ENCODE results near the gene FGL2.

FGL2 gene, protein sequence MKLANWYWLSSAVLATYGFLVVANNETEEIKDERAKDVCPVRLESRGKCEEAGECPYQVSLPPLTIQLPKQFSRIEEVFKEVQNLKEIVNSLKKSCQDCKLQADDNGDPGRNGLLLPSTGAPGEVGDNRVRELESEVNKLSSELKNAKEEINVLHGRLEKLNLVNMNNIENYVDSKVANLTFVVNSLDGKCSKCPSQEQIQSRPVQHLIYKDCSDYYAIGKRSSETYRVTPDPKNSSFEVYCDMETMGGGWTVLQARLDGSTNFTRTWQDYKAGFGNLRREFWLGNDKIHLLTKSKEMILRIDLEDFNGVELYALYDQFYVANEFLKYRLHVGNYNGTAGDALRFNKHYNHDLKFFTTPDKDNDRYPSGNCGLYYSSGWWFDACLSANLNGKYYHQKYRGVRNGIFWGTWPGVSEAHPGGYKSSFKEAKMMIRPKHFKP

DNA sequence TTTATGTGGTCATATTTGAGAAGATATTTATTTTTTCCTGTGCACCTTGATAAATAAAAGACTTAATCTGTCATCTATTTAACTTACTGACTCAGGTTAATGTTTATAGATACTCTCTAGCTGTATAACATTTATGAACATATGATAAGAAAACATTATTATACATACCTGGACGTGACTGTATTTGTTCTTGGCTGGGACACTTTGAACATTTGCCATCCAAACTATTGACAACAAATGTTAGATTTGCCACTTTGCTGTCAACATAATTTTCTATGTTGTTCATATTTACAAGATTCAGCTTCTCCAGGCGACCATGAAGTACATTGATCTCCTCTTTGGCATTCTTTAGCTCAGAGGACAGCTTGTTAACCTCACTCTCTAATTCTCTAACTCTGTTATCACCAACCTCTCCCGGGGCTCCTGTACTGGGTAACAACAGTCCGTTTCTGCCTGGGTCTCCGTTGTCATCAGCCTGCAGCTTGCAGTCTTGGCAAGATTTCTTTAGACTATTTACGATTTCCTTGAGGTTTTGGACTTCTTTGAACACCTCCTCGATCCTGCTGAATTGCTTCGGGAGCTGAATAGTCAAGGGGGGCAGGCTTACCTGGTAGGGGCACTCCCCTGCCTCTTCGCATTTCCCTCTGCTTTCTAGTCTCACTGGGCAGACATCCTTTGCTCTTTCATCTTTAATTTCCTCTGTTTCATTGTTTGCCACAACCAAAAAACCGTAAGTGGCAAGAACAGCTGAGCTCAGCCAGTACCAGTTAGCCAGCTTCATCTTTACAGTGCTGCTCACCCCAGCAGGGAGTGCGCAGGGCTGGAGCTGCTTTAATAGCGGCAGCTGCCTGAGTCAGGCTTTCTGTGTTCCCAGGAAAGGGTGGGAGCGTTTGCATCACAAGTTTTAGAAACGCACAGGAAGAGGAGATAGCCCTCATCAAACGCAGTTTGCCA, at the start of gene FGL2:
TSS of gene FGL2 (minus strand) at position 807 of the 954 bp plus-strand sequence. CDS start at position 781, 26 bp downstream.
- Histone ChIP-seq H3K4me3 (ENCODE audit: low read length) (peak within 1 kb of the TSS; percentile 60), H3K4me1 (ENCODE audit: control insufficient read depth, insufficient read depth, low read length) (no peaks in the 10 kb centered on the region), H3K27me3 (ENCODE audit: control insufficient read depth, insufficient read depth, low read length) (no peaks in the 10 kb centered on the region), H3K27ac (ENCODE audit: low read depth, low read length) (peak within 1 kb of the TSS; percentile 76), H3K9ac (ENCODE audit: low read length) (peak within 1 kb of the TSS; percentile 25), H3K36me3 (ENCODE audit: control insufficient read depth, insufficient read depth, low read length) (no peaks in the 10 kb centered on the region)

DNA sequence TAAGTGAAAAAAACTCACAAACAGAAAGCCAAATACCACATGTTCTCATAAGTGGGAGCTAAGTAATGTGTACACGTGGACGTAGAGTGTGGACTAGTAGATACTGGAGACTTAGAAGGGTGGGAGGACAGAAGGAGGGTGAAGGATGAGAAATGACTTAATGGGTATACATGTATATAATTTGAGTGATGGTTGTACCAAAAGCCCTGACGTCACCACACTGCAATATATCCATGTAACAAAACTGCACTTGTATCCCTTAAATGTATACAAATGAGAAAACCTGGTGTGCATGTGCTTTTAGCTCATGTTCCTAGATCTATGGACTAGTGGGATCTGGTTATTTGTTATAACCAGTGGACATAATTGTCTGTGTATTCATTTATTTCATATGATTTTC, 48.5 kb upstream of the FGL2 start:
- H3K27me3 ChIP-seq (ENCODE audit: control insufficient read depth, insufficient read depth, low read length), result no peaks in the 10 kb centered on the region
- H3K4me1 ChIP-seq (ENCODE audit: control insufficient read depth, insufficient read depth, low read length), result peaks cover 14% of the 10 kb centered on the region
- no peak overlapping the region for H3K9ac ChIP-seq (ENCODE audit: low read length)
- no peak overlapping the region for H3K27ac ChIP-seq (ENCODE audit: low read depth, low read length)
- H3K4me3 ChIP-seq (ENCODE audit: low read length), result no peak overlapping the region
- no peaks in the 10 kb centered on the region for H3K36me3 ChIP-seq (ENCODE audit: control insufficient read depth, insufficient read depth, low read length)

DNA sequence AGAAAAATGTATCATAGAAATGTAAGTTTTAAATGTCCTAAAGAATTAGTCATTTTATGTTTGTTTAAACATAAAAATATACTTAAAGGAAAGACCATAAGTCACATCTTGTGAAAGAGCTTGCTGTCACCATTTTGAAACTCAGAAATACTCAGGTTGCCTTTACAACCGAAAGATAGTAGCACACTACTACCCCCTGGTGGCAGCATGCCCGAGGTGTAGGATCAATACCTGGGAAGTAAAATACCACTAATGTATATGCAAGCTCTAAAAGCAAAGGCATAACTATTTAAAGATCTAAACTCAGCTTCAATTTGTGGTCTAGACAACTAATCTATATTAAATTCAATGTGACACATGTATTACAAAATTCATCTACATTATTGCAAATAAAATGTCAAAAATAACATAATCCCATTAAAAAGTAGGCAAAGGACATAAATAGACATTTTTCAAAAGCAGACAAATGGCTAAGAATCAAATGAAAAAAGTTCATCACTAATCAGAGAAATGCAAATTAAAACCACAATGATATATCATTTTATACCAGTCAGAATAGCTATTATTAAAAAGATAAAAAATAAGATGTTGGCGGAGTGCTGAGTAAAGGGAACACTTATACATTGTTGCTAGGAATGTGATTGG, 47.7 kb upstream of the FGL2 start:
- H3K4me3 ChIP-seq (ENCODE audit: low read length), result no peak overlapping the region
- H3K36me3 ChIP-seq (ENCODE audit: control insufficient read depth, insufficient read depth, low read length), result no peaks in the 10 kb centered on the region
- no peak overlapping the region for H3K27ac ChIP-seq (ENCODE audit: low read depth, low read length)
- H3K27me3 ChIP-seq (ENCODE audit: control insufficient read depth, insufficient read depth, low read length), result no peaks in the 10 kb centered on the region
- peaks cover 22% of the 10 kb centered on the region for H3K4me1 ChIP-seq (ENCODE audit: control insufficient read depth, insufficient read depth, low read length)
- H3K9ac ChIP-seq (ENCODE audit: low read length), result no peak overlapping the region

DNA sequence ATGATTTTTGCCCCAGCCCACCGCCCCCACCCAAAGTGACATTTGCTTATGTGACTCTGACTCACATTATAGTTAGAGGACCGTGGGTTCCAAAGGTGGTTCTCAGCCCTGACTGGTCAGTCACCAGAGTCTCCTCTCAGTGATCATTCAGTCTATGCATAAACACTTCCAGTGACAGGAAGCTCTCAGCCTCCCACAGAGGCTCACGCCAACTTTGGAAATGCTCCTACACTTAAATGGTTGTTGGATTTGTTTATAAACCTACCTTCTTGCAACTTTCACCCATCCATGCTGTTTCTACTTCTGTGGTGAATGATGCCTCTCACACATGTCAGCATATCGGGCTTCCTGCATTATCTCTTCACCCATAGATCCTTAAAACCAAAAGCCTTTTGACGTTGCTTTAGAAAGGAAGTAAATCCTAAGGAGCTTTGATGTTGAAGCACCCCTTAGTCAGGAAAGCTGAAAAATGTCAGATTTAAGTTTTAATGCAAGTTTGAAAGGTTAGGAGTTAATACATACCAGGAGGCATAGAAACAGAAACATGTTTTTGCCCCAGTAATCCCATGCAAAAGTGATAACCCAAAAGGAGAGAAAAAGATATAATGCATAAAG, 46.5 kb upstream of the FGL2 start:
- Histone ChIP-seq H3K27me3 (ENCODE audit: control insufficient read depth, insufficient read depth, low read length) (no peaks in the 10 kb centered on the region), H3K9ac (ENCODE audit: low read length) (no peak overlapping the region), H3K4me1 (ENCODE audit: control insufficient read depth, insufficient read depth, low read length) (peaks cover 28% of the 10 kb centered on the region), H3K27ac (ENCODE audit: low read depth, low read length) (no peak overlapping the region), H3K4me3 (ENCODE audit: low read length) (no peak overlapping the region), H3K36me3 (ENCODE audit: control insufficient read depth, insufficient read depth, low read length) (no peaks in the 10 kb centered on the region)

DNA sequence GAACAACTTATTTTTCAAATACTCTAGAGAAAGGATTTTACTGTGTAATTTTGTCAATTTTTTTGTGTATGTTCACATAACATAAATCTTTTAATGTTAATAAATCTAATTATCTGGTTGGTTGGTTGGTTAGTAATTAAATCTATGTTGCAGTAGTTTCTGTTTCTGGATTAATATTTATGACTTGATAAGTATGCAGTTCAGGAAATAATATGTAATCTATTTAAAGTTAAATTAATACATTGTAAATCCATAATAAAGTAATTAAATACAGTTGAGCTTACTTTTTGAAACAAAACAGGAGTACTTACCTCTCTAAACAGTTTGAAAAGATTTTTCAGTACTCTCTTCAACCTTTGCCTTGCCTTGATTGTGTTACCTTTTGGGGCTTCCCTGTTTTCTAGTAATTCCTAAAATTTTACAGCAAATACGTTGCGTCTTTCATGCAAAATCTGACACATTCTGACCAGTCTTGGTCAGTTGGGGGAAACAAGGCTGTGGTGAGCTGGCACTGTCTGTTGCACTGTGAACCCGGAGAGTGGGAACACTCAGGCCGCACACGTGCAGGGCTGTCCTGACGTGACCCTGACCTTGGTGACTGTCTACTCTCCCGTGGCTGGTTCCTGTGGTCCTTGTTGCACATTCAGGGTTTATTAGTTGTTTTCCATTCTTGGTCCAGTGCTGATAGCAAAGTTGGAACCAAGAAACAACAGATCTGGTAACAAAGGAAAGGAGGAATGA, 45.6 kb upstream of the FGL2 start:
- no peaks in the 10 kb centered on the region for H3K36me3 ChIP-seq (ENCODE audit: control insufficient read depth, insufficient read depth, low read length)
- H3K4me1 ChIP-seq (ENCODE audit: control insufficient read depth, insufficient read depth, low read length), result peaks cover 28% of the 10 kb centered on the region
- H3K4me3 ChIP-seq (ENCODE audit: low read length), result no peak overlapping the region
- H3K9ac ChIP-seq (ENCODE audit: low read length), result no peak overlapping the region
- H3K27ac ChIP-seq (ENCODE audit: low read depth, low read length), result no peak overlapping the region
- H3K27me3 ChIP-seq (ENCODE audit: control insufficient read depth, insufficient read depth, low read length), result no peaks in the 10 kb centered on the region

DNA sequence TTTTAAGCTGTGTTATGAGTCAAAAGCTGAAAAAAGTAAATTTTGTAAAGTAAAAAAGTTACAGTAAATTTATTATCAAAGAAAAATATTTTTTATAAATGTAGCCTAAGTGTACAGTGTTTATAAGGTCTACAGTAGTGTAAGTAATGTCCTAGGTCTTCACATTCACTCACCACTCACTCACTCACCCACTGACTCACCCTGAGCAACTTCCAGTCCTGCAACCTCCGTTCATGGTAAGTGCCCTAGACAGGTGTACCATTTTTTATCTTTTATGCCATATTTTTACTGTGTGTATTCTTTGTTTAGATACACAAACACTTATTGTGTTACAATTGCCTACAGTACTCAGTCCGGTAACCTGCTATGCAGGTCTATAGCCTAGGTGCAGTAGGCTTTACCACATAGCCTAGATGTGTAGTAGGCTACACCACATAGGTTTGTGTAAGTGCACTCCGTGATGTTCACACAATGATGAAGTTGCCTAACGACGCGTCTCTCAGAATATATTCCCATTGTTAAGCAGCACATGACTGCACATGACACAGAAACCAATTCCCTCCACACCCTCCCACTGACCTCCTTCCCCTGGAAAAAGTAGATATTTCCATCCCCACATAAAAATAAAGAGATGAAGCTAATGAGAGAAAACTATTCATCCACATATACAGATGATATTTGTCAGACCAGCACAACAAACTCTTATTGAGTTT, 44.8 kb upstream of the FGL2 start:
- H3K4me3 ChIP-seq (ENCODE audit: low read length), result no peak overlapping the region
- H3K27ac ChIP-seq (ENCODE audit: low read depth, low read length), result peak overlapping the region; percentile 37
- H3K9ac ChIP-seq (ENCODE audit: low read length), result no peak overlapping the region
- H3K4me1 ChIP-seq (ENCODE audit: control insufficient read depth, insufficient read depth, low read length), result peaks cover 28% of the 10 kb centered on the region
- H3K36me3 ChIP-seq (ENCODE audit: control insufficient read depth, insufficient read depth, low read length), result no peaks in the 10 kb centered on the region
- no peaks in the 10 kb centered on the region for H3K27me3 ChIP-seq (ENCODE audit: control insufficient read depth, insufficient read depth, low read length)

DNA sequence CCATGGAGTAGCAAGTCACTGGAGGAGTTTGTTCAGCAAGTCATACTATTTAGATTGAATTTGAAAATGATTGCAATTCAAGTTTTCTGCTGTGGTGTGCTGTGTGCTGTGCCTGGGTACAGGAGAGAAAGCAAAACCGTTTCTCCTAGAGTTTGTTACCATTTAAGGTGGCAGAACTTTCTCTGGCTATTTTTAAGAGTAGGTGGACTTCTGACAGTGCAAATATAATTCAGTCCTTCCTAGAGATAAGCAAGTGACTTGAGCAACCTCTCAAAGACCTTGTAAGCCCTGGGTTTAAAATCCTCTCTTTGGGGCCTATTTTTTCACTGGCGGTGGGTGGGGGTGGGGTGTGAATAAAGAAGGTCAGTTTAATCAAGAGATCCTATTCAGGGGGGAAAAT, 42.9 kb upstream of the FGL2 start:
- Histone ChIP-seq H3K4me3 (ENCODE audit: low read length) (no peak overlapping the region), H3K36me3 (ENCODE audit: control insufficient read depth, insufficient read depth, low read length) (no peaks in the 10 kb centered on the region), H3K27me3 (ENCODE audit: control insufficient read depth, insufficient read depth, low read length) (no peaks in the 10 kb centered on the region), H3K4me1 (ENCODE audit: control insufficient read depth, insufficient read depth, low read length) (peaks cover 31% of the 10 kb centered on the region), H3K27ac (ENCODE audit: low read depth, low read length) (peak overlapping the region; percentile 87), H3K9ac (ENCODE audit: low read length) (no peak overlapping the region)

DNA sequence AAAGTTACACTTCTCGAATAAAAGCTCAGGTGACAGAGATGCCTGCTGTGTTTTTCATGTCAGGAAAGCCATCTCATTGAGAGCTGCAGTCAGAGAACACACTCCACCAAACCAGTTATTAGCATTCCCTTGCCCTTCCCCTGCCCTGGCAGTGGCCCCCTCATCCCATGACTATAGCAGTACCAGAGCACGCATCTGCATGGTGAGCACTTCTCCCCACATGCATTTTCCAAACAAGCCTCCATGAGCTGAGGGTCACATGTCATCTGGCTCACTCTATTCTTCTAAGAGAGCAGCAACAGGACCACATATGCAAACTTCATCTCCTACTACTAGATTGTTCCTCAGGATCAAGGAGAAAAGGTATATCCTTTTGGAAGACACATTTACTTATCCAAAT, 42.4 kb upstream of the FGL2 start:
- peaks cover 31% of the 10 kb centered on the region for H3K4me1 ChIP-seq (ENCODE audit: control insufficient read depth, insufficient read depth, low read length)
- H3K27me3 ChIP-seq (ENCODE audit: control insufficient read depth, insufficient read depth, low read length), result no peaks in the 10 kb centered on the region
- no peak overlapping the region for H3K4me3 ChIP-seq (ENCODE audit: low read length)
- H3K36me3 ChIP-seq (ENCODE audit: control insufficient read depth, insufficient read depth, low read length), result no peaks in the 10 kb centered on the region
- H3K27ac ChIP-seq (ENCODE audit: low read depth, low read length), result peak overlapping the region; percentile 87
- H3K9ac ChIP-seq (ENCODE audit: low read length), result no peak overlapping the region

DNA sequence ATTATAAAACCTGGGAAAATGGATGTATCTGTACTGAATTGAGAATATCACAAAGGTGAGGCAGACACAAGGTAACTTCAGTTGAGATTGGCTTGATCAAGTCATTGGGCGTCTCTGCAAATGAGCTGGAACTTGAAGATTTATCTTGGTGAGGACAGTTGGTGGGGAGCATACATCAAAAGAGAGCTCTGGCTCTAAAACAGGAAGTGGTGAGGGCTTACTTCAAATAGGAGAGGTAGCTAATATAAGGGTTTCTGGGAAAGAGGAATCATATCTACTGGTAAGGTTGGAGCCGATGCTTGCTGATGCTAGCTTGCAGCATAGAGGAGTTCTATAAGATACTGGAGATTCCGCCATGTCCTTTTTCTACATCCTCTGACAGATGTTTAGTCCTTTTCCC, 39.9 kb upstream of the FGL2 start:
- H3K4me1 ChIP-seq (ENCODE audit: control insufficient read depth, insufficient read depth, low read length), result peaks cover 21% of the 10 kb centered on the region
- no peak overlapping the region for H3K4me3 ChIP-seq (ENCODE audit: low read length)
- no peak overlapping the region for H3K9ac ChIP-seq (ENCODE audit: low read length)
- no peak overlapping the region for H3K27ac ChIP-seq (ENCODE audit: low read depth, low read length)
- H3K36me3 ChIP-seq (ENCODE audit: control insufficient read depth, insufficient read depth, low read length), result no peaks in the 10 kb centered on the region
- H3K27me3 ChIP-seq (ENCODE audit: control insufficient read depth, insufficient read depth, low read length), result no peaks in the 10 kb centered on the region

DNA sequence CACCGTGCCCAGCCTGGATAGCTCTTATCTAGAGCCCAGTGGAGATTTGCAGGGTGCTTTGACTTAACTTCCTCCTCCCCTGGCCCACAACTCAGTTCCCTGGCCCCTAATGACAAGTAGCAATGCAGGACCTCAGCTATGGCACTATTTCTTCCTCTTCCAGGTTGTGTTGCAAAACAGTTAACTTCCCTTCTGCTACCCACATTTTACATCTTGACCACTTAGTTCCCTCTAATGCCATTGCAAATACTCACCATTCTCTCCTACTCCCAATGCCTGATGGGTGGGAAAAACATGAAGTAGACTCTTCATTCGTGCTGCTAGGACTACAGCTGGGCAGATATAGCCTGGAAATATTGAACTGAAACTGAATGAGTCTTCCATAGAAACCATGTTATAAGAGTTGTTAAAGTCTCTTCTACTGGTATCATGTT, 39.1 kb upstream of the FGL2 start:
- peak overlapping the region; percentile 25 for H3K27ac ChIP-seq (ENCODE audit: low read depth, low read length)

DNA sequence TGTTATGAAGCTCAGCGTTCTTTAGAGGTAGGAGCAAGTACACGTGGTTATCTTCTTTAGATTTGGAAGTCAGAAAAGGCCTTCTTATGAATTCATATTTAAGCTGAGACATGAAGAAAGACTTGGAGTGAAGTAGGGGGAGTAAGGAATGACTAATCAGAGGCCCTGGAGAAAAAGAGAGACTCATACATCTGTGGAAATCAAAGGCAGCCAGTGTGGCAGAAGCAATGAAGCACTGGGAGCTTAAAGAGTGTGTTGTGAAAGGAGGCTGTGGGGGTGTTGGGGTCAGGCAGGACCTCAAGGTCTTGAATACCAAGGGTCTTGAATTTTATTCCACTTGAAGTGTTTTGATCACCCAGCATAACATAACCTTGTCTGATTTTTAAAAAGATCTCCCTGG, 35.7 kb upstream of the FGL2 start:
- peaks cover 4% of the 10 kb centered on the region for H3K4me1 ChIP-seq (ENCODE audit: control insufficient read depth, insufficient read depth, low read length)
- no peaks in the 10 kb centered on the region for H3K27me3 ChIP-seq (ENCODE audit: control insufficient read depth, insufficient read depth, low read length)
- no peak overlapping the region for H3K9ac ChIP-seq (ENCODE audit: low read length)
- H3K36me3 ChIP-seq (ENCODE audit: control insufficient read depth, insufficient read depth, low read length), result no peaks in the 10 kb centered on the region
- H3K4me3 ChIP-seq (ENCODE audit: low read length), result no peak overlapping the region
- H3K27ac ChIP-seq (ENCODE audit: low read depth, low read length), result no peak overlapping the region

More for the DNA sequence above, 39.1 kb upstream of the FGL2 start:
- H3K4me3 ChIP-seq (ENCODE audit: low read length), result no peak overlapping the region
- no peak overlapping the region for H3K9ac ChIP-seq (ENCODE audit: low read length)
- H3K4me1 ChIP-seq (ENCODE audit: control insufficient read depth, insufficient read depth, low read length), result peaks cover 21% of the 10 kb centered on the region
- H3K27me3 ChIP-seq (ENCODE audit: control insufficient read depth, insufficient read depth, low read length), result no peaks in the 10 kb centered on the region
- H3K36me3 ChIP-seq (ENCODE audit: control insufficient read depth, insufficient read depth, low read length), result no peaks in the 10 kb centered on the region
